ENCODE results near the gene NPEPL1. TPM values are rescaled to one million over a fixed set of nuclear protein-coding genes. Genes with fewer than 3 reads are reported as not detected.

The NPEPL1 gene
- total and polyA plus RNA-seq, 7 donors: 10.6 to 65.1 (median 26.5) TPM

GRCh38 chr20:58677079-58677604, 15.5 kb upstream of the NPEPL1 start:
- no peak for DNase-seq
- Histone ChIP-seq H3K36me3 (peaks cover 5 to 81% (median 45%) of the 10 kb centered on the region in 4 donors), H3K27ac (no peak overlapping the region), H3K4me1 (no peaks in the 10 kb centered on the region), H3K9me3 (no peaks in the 10 kb centered on the region), H3K27me3 (no peaks in the 10 kb centered on the region), H3K4me3 (no peak overlapping the region)
- WGBS, 2 donors: 93 to 94% methylated on average over 5 of the region's 5 CpGs
- intact Hi-C loops (cut with DNase I): no loop called here
- no peak for TF ChIP-seq POLR2A (IDR thresholded peaks at IDR 0.05)
- TF ChIP-seq CTCF (IDR thresholded peaks at IDR 0.05): no peak
- TF ChIP-seq EP300 (IDR thresholded peaks at IDR 0.05): no peak
- TF ChIP-seq POLR2AphosphoS5 (IDR thresholded peaks at IDR 0.05): no peak

GRCh38 chr20:58677808-58678207, 14.8 kb upstream of the NPEPL1 start:
- no peaks in the 10 kb centered on the region for H3K27me3 ChIP-seq
- no peaks in the 10 kb centered on the region for H3K4me1 ChIP-seq
- WGBS, 2 donors: 96 to 98% methylated on average over 5 of the region's 5 CpGs

GRCh38 chr20:58678806-58679205, 13.8 kb upstream of the NPEPL1 start:
- DNase-seq: no peak
- no peaks in the 10 kb centered on the region for H3K9me3 ChIP-seq
- intact Hi-C loops (cut with DNase I): no loop called here
- H3K4me1 ChIP-seq: no peaks in the 10 kb centered on the region
- H3K36me3 ChIP-seq: peaks cover 5 to 69% (median 34%) of the 10 kb centered on the region in 4 donors
- H3K27ac ChIP-seq: no peak overlapping the region
- TF ChIP-seq CTCF (IDR thresholded peaks at IDR 0.05) (no peak), POLR2A (IDR thresholded peaks at IDR 0.05) (no peak), EP300 (IDR thresholded peaks at IDR 0.05) (no peak)
- no peaks in the 10 kb centered on the region for H3K27me3 ChIP-seq
- H3K4me3 ChIP-seq: no peak overlapping the region
- 91 to 92% methylated on average over 8 of the region's 8 CpGs for WGBS, 2 donors

More at GRCh38 chr20:58677808-58678207, 14.8 kb upstream of the NPEPL1 start:
- H3K4me3 ChIP-seq: no peak overlapping the region
- no peak for TF ChIP-seq CTCF (IDR thresholded peaks at IDR 0.05)
- no peak for TF ChIP-seq POLR2AphosphoS5 (IDR thresholded peaks at IDR 0.05)
- no peak for TF ChIP-seq EP300 (IDR thresholded peaks at IDR 0.05)
- no peak for TF ChIP-seq POLR2A (IDR thresholded peaks at IDR 0.05)
- intact Hi-C loops (cut with DNase I): no loop called here
- peaks cover 5 to 74% (median 43%) of the 10 kb centered on the region in 4 donors for H3K36me3 ChIP-seq
- no peak overlapping the region for H3K27ac ChIP-seq
- DNase-seq: no peak
- no peaks in the 10 kb centered on the region for H3K9me3 ChIP-seq

GRCh38 chr20:58682656-58683531, 9.7 kb upstream of the NPEPL1 start:
- no peaks in the 10 kb centered on the region for H3K27me3 ChIP-seq
- H3K27ac ChIP-seq: no peak overlapping the region
- intact Hi-C loops (cut with DNase I): no loop called here
- DNase-seq: no peak
- WGBS, 2 donors: 87 to 92% methylated on average over 11 of the region's 11 CpGs
- no peak overlapping the region for H3K4me3 ChIP-seq
- no peak for TF ChIP-seq CTCF (IDR thresholded peaks at IDR 0.05)
- no peak for TF ChIP-seq POLR2A (IDR thresholded peaks at IDR 0.05)
- no peak for TF ChIP-seq EP300 (IDR thresholded peaks at IDR 0.05)
- no peak for TF ChIP-seq POLR2AphosphoS5 (IDR thresholded peaks at IDR 0.05)
- H3K4me1 ChIP-seq: no peaks in the 10 kb centered on the region
- no peaks in the 10 kb centered on the region for H3K9me3 ChIP-seq
- H3K36me3 ChIP-seq: peaks cover 0 to 35% (median 7%) of the 10 kb centered on the region in 4 donors
